RWPE1 (cell line): ENCODE results near the gene ZGPAT.

ENCODE experiments used
- CTCF ChIA-PET: fragments of 350-600 bp; sonication (Branson Sonifier 250); formaldehyde crosslinking; extraction: SDS; loops from one replicate; lab custom pipeline; 2021; lab: Yijun Ruan, JAX
- POLR2A ChIA-PET: fragments of 400-600 bp; formaldehyde crosslinking; extraction: SDS; loops from one replicate; lab custom pipeline; 2020; ENCODE audit warnings: antibody characterized with exemption; ENCODE audit not compliant: low non-redundant PET; lab: Yijun Ruan, JAX
- DNase-seq: peaks from one replicate; pipeline ENCODE4 v3.0.0; 2012; ENCODE audit warnings: low spot score
- H3K27ac ChIP-seq: fragments of 450-650 bp; 2 replicates; pipeline ENCODE4 v1.5.1; 2017
- TF ChIP-seq, protein P1 (sequence below): fragments of 450-650 bp; conservative IDR thresholded peaks from 2 replicates; pipeline ENCODE4 v1.5.1; 2017; ENCODE audit warnings: low read depth, mild to moderate bottlenecking

The ZGPAT gene

DNA sequence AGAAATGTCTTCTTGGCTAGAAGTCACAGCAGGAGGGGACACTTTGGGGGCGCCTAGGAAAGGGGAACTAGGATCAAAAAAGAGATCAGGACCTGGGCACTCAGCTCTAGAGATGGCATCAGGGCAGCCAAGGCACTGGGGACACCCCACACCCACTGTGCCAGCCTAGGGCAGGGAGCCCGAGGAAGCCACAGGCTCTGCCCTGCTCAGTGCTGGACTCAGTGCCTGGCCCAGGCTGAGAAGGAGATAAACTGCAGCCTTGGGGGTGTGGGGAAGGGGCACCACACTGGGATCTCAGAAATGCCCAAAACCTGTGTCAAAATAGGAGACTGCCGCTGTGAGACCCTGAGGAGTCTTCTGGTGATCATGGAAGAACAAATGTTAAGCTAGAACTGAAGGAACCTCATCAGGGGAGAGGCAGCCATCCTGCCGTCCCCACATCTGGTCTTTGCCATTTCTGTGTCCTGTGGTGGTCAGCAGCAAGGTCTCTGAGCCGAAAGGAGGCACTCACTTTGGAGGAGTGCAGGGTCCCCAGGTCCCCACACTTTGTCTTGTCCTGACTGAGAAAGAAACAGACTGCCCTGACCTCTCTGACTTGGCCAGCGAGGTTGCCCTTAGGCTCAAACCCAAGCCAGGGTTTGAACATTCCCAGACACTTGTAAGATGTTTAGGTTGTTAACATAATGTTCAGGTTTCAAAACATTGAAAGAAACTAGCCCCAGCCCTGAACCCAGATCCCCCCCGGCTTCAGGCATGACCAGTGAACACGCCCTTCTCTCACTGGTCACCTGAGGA, 2.4 kb upstream of the ZGPAT start:
- TF ChIP-seq, protein P1, sequence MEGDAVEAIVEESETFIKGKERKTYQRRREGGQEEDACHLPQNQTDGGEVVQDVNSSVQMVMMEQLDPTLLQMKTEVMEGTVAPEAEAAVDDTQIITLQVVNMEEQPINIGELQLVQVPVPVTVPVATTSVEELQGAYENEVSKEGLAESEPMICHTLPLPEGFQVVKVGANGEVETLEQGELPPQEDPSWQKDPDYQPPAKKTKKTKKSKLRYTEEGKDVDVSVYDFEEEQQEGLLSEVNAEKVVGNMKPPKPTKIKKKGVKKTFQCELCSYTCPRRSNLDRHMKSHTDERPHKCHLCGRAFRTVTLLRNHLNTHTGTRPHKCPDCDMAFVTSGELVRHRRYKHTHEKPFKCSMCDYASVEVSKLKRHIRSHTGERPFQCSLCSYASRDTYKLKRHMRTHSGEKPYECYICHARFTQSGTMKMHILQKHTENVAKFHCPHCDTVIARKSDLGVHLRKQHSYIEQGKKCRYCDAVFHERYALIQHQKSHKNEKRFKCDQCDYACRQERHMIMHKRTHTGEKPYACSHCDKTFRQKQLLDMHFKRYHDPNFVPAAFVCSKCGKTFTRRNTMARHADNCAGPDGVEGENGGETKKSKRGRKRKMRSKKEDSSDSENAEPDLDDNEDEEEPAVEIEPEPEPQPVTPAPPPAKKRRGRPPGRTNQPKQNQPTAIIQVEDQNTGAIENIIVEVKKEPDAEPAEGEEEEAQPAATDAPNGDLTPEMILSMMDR, result no peak
- POLR2A ChIA-PET, result interaction anchor here (1.1 kb wide), 1 partner anchor 14 kb away, joined by 7 read pairs; no protein-coding TSS in a partner anchor
- CTCF ChIA-PET, result interaction anchor here (0.8 to 2.7 kb wide), 6 partner anchors 9 to 275 kb away, joined by 3 to 8 read pairs (median 4); partner anchors contain the start of genes PTK6 and TNFRSF6B
- H3K27ac ChIP-seq, result peak overlapping the region; percentile 97
- no peak for DNase-seq

DNA sequence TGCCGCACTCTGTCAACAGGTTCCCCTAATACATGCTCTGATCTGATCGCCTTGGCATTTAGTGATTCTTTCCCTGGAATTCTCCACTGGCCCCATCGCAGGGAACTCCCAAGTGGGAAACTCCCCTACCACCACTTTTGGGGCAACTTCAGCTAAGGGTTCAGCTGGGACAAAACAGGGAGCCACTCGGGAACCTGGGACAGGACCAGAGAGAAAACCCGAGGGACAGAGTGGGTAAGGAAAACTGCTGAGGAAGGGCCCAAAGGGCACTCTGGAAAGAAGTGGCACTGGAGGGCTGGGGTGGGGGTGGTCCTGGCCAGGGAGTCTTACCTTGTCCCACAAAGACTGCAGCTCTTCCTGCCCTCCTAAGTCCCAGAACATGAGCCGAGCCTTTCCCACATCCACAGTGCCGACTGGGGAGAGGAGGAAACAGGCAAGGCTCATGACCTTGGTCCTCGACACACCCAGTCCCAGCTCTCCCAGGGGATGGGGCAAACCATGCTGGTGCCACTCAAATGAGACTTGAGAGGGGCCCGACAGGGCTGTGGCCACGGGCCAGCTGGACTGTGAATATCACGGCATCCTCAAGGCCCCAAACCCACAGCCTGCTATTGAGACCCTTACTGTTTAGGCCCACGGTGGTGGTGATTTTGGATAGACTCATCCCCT, 1.7 kb upstream of the ZGPAT start:
- ChIA-PET CTCF (interaction anchor here (0.6 to 2.7 kb wide), 12 partner anchors 9 to 274 kb away, joined by 3 to 8 read pairs (median 4); partner anchors contain the start of genes ABHD16B, PTK6 and TNFRSF6B), POLR2A (interaction anchor here (1.1 kb wide), 1 partner anchor 14 kb away, joined by 7 read pairs; no protein-coding TSS in a partner anchor)
- TF ChIP-seq, protein P1, result no peak
- H3K27ac ChIP-seq, result peak overlapping the region; percentile 97
- no peak for DNase-seq

DNA sequence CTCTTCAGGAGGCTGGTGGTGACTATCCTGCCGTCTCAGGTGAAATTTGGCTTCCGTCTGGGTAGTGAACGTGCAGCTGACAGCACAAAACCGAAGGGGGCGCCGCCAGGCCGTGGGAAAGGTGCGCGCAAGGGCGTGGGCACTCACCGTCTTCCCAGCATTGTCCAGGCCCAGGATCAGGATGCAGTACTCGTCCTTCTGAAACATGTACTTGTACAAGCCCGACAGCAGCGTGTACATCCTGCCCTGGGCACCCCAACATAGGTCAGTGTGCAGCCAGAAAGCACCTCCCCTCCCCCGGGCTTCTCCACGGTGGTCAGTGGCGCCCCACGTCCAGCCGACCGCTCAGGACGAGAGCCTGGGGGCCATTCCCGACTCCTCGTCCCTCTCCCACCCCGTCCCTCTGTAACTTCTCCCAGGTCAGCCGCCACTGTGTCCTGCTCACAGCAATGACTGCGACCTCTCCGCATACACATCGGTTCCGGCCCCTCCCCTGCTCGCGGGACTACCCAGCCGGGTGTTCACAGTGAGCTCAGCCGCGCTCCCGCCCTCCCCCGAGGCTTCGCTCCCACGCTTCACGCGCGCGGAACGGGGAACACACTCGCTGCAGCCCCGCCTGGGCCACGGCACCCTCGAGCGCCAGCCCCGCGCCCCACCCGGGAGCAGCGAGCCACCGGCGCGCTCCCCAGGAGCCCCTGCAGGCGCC, 834 bp upstream of the ZGPAT start:
- ChIA-PET CTCF (interaction anchor here (0.6 to 2.7 kb wide), 13 partner anchors 10 to 291 kb away, joined by 3 to 8 read pairs (median 4); partner anchors contain the start of genes ABHD16B, PTK6 and TNFRSF6B), POLR2A (interaction anchor here (0.6 to 1.7 kb wide), 6 partner anchors 11 to 158 kb away, joined by 4 to 7 read pairs (median 6); partner anchors contain the start of genes TNFRSF6B and TPD52L2)
- H3K27ac ChIP-seq, result peak overlapping the region; percentile 97
- peak; percentile 74 for DNase-seq
- TF ChIP-seq, protein P1, result peak; percentile 64

DNA sequence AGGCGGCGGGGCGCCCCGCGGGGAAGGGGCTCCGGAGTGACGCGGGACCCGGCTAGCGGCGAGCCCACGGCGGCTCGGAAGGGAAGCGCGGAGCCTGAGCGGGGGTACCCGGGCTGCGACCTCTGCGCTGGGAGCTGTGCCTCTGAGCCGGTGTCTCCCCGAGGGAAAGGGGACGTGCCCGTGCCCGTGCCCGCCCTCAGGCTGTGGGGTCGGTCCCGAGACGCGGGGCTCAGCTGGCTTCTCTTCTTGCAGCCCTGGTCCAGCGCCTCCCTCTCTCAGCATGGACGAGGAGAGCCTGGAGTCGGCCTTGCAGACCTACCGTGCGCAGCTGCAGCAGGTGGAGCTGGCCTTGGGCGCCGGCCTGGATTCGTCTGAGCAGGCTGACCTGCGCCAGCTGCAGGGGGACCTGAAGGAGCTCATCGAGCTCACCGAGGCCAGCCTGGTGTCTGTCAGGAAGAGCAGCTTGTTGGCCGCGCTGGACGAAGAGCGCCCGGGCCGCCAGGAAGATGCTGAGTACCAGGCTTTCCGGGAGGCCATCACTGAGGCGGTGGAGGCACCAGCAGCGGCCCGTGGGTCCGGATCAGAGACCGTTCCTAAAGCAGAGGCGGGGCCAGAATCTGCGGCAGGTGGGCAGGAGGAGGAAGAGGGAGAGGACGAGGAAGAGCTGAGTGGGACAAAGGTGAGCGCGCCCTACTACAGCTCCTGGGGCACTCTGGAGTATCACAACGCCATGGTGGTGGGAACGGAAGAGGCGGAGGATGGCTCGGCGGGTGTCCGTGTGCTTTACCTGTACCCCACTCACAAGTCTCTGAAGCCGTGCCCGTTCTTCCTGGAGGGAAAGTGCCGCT, 686 bp downstream of the ZGPAT start:
- ChIA-PET POLR2A (interaction anchor here (0.8 to 1.7 kb wide), 3 partner anchors 32 to 248 kb away, joined by 3 to 6 read pairs (median 5); partner anchors contain the start of gene UCKL1), CTCF (interaction anchor here (0.6 to 2.7 kb wide), 4 partner anchors 14 to 265 kb away, joined by 3 to 8 read pairs (median 5); no protein-coding TSS in a partner anchor)
- DNase-seq, result no peak
- H3K27ac ChIP-seq, result peak overlapping the region; percentile 97
- TF ChIP-seq, protein P1, result no peak

DNA sequence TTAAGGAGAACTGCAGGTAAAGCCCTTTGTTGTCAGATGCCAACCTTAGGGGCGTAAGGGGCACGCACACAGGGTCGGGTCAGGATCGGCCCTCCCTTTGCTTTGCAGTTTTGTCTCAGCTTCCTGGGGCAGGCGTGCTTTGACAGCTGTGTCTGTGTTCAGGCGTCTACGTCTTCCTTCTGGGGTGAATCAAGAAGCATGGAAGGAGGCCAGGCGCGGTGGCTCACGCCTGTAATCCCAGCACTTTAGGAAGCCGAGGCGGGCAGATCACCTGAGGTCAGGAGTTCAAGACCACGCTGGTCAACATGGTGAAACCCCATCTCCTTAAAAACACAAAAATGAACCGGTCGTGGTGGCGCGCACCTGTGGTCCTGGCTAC, 1.3 kb downstream of the ZGPAT start:
- POLR2A ChIA-PET, result interaction anchor here (1.1 kb wide), 1 partner anchor 26 kb away, joined by 3 read pairs; no protein-coding TSS in a partner anchor
- CTCF ChIA-PET, result interaction anchor here (1.9 kb wide), 1 partner anchor 265 kb away, joined by 7 read pairs; no protein-coding TSS in a partner anchor
- no peak for DNase-seq
- peak overlapping the region; percentile 97 for H3K27ac ChIP-seq
- TF ChIP-seq, protein P1, result no peak
